IMR-90 (cell line): ENCODE data around the gene PCAT6. TPM values are rescaled to one million over a fixed set of nuclear protein-coding genes. Genes with fewer than 3 reads are reported as not detected.

Experiments
- ATAC-seq: fragments of 200-7000 bp; cut with Tn5 transposase; 2 replicates; pipeline ENCODE4 v1.9.1; 2020; ENCODE audit warnings: low read depth, mild to moderate bottlenecking, moderate library complexity
- BruUV-seq: library from RNA; stranded (reverse); fragments of 400-500 nt; replicated peaks from 2 replicates; lab custom pipeline; 2021; lab: Mats Ljungman, UMichigan
- CTCF ChIA-PET: fragments of 300-600 bp; formaldehyde crosslinking; extraction: SDS; loops from one replicate; lab custom pipeline; 2021; ENCODE audit warnings: antibody characterized with exemption; lab: Yijun Ruan, JAX
- POLR2A ChIA-PET: fragments of 300-600 bp; sonication (Branson Sonifier 250); formaldehyde crosslinking; loops from one replicate; lab custom pipeline; 2022; ENCODE audit warnings: antibody characterized with exemption; ENCODE audit not compliant: unreplicated experiment; lab: Charles Lee
- DNase-seq: peaks from one replicate; pipeline ENCODE4 v3.0.0; 2013
- H2AFZ ChIP-seq: replicated peaks from 2 replicates; pipeline ENCODE3; 2013; ENCODE audit warnings: low read length, mild to moderate bottlenecking; ENCODE audit not compliant: poor library complexity
- H2AK5ac ChIP-seq: 2 replicates; pipeline ENCODE4 v1.6.1; 2013; ENCODE audit warnings: low read depth, low read length, inconsistent platforms
- H2AK9ac ChIP-seq: replicated peaks from 2 replicates; pipeline ENCODE3; 2013; ENCODE audit warnings: mild to moderate bottlenecking, low read depth, low read length, moderate library complexity; ENCODE audit not compliant: poor library complexity
- H2BK120ac ChIP-seq: 2 replicates; pipeline ENCODE4 v1.6.1; 2013; ENCODE audit warnings: low read depth, low read length, inconsistent platforms
- H2BK15ac ChIP-seq: 3 replicates; pipeline ENCODE4 v1.6.1; 2013; ENCODE audit warnings: low read depth, low read length, inconsistent platforms
- H2BK20ac ChIP-seq: 2 replicates; pipeline ENCODE4 v1.6.1; 2013; ENCODE audit warnings: low read depth, mild to moderate bottlenecking, inconsistent platforms, low read length, moderate library complexity
- H2BK5ac ChIP-seq: 2 replicates; pipeline ENCODE4 v1.6.1; 2013; ENCODE audit warnings: mild to moderate bottlenecking, low read depth, low read length, inconsistent platforms; ENCODE audit not compliant: poor library complexity, severe bottlenecking
- H3K14ac ChIP-seq: replicated peaks from 2 replicates; pipeline ENCODE4 v1.6.1; 2013; ENCODE audit warnings: low read depth, low read length, inconsistent platforms
- H3K18ac ChIP-seq: 2 replicates; pipeline ENCODE4 v1.6.1; 2013; ENCODE audit warnings: low read depth, low read length, control low read depth
- H3K23ac ChIP-seq: 2 replicates; pipeline ENCODE4 v1.6.1; 2013; ENCODE audit warnings: low read depth, low read length, inconsistent platforms
- H3K27ac ChIP-seq: 2 replicates; pipeline ENCODE4 v1.5.1; 2013; ENCODE audit warnings: mild to moderate bottlenecking, control low read depth, low read length; ENCODE audit not compliant: insufficient read depth
- H3K27me3 ChIP-seq: 2 replicates; pipeline ENCODE4 v1.6.1; 2013; ENCODE audit warnings: low read length; ENCODE audit not compliant: control insufficient read depth, insufficient read depth
- H3K36me3 ChIP-seq: 2 replicates; pipeline ENCODE4 v1.6.1; 2013; ENCODE audit warnings: low read length, mixed read lengths; ENCODE audit not compliant: control insufficient read depth, insufficient read depth
- H3K4ac ChIP-seq: 2 replicates; pipeline ENCODE4 v1.6.1; 2013; ENCODE audit warnings: low read depth, low read length, inconsistent platforms
- H3K4me1 ChIP-seq: 2 replicates; pipeline ENCODE4 v1.6.1; 2013; ENCODE audit warnings: low read length, mixed read lengths; ENCODE audit not compliant: control insufficient read depth, insufficient read depth
- H3K4me2 ChIP-seq: 2 replicates; pipeline ENCODE4 v1.6.1; 2013; ENCODE audit warnings: low read depth, mild to moderate bottlenecking, control low read depth, low read length, moderate library complexity
- H3K4me3 ChIP-seq: 2 replicates; pipeline ENCODE4 v1.5.1; 2013; ENCODE audit warnings: low read depth, mild to moderate bottlenecking, control low read depth, low read length, moderate library complexity; ENCODE audit not compliant: insufficient read depth
- H3K56ac ChIP-seq: 2 replicates; pipeline ENCODE4 v1.6.1; 2013; ENCODE audit warnings: low read length, inconsistent platforms; ENCODE audit not compliant: insufficient read depth; ENCODE audit errors: extremely low read depth
- H3K79me1 ChIP-seq, 2 experiments: 2 replicates each; pipeline ENCODE4 v1.6.1; 2013; ENCODE audit warnings: low read length in 2 of 2, inconsistent platforms in 1 of 2, low read depth in 1 of 2
- H3K9ac ChIP-seq: 2 replicates; pipeline ENCODE4 v1.6.1; 2013; ENCODE audit warnings: low read depth, low read length, control low read depth
- H3K9me1 ChIP-seq: 2 replicates; pipeline ENCODE4 v1.6.1; 2013; ENCODE audit warnings: low read length, inconsistent platforms; ENCODE audit not compliant: insufficient read depth
- H3K9me3 ChIP-seq: 2 replicates; pipeline ENCODE4 v1.6.1; 2013; ENCODE audit warnings: low read length; ENCODE audit not compliant: control insufficient read depth, insufficient read depth
- H4K20me1 ChIP-seq: 2 replicates; pipeline ENCODE4 v1.6.1; 2013; ENCODE audit warnings: low read length, inconsistent platforms; ENCODE audit not compliant: insufficient read depth
- H4K5ac ChIP-seq: 2 replicates; pipeline ENCODE4 v1.6.1; 2013; ENCODE audit warnings: mild to moderate bottlenecking, low read depth, low read length, control low read depth
- H4K8ac ChIP-seq, 2 experiments: 2 replicates each; pipeline ENCODE4 v1.6.1; 2013; ENCODE audit warnings: low read depth in 2 of 2, low read length in 2 of 2, control low read depth in 1 of 2, inconsistent platforms in 1 of 2
- H4K91ac ChIP-seq: 2 replicates; pipeline ENCODE4 v1.6.1; 2013; ENCODE audit warnings: low read depth, low read length, inconsistent platforms; ENCODE audit not compliant: insufficient read depth
- WGBS, 2 experiments: methylation state at CpG; one replicate each; pipeline versions ENCODE4 v1.1.5 to v1.1.7; 2013; ENCODE audit warnings: missing lambda C conversion rate in 2 of 2; ENCODE audit not compliant: insufficient read length in 1 of 2; ENCODE audit errors: extremely low coverage in 2 of 2; 5-methylcytosine and 5-hydroxymethylcytosine counted together
- dilution Hi-C: fragments of 300-500 bp; cut with HindIII; formaldehyde crosslinking; loops from one replicate; pipeline ENCODE4 v1.14.3; 2018; ENCODE audit warnings: low sequenced_read_pairs; ENCODE audit not compliant: unreplicated experiment
- in situ Hi-C: fragments of 300-500 bp; cut with MboI; formaldehyde crosslinking; loops from 3 replicates; pipeline ENCODE4 v1.14.3; 2019; ENCODE audit warnings: low sequenced_read_pairs, inconsistent platforms, mixed read lengths
- intact Hi-C: fragments of 100-400 bp; cut with micrococcal nuclease; formaldehyde crosslinking; loops from 2 replicates; pipeline ENCODE4 v1.10.0; 2022
- polyA plus RNA-seq, 3 experiments: library from polyadenylated mRNA; depleted of rRNA; stranded (reverse); fragments of >200 nt; gene quantifications; 2 replicates each; pipeline ENCODE4 v1.2.3, GENCODE V29; 2012; ENCODE audit warnings: low replicate concordance in 1 of 3
- total RNA-seq: library from RNA; depleted of rRNA; stranded (reverse); fragments of >200 nt; gene quantifications from 2 replicates; pipeline ENCODE4 v1.2.3, GENCODE V29; 2012
- TF ChIP-seq, protein P1 (sequence below): conservative IDR thresholded peaks from 2 replicates; pipeline ENCODE4 v1.5.1; 2012; ENCODE audit warnings: mild to moderate bottlenecking, low read depth, low read length, improper control_type of control experiment

PCAT6 gene
- total and polyA plus RNA-seq, 2 of the 4 experiments (the other 2 are of a cell fraction): 5.8 TPM; not detected in 1

DNA sequence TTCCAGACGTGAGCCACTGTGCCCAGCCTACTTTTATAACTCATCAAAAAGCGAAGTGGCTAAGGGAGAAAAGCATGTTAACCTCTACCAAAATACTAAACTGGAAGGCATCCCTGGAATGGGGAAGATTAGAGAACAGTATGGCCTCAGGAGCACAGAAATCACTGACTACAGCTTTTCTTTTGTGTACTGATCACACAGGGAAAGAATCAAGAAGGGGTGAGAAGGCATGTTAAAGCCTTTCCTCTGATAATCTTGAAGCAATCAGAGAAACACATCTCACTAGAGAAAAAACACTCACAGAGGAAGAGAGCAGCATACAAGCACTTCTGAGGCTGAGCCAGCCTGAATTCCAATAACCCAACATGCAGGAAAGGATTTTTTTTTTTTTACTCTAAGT is 10.7 kb downstream of the PCAT6 start:
- Histone ChIP-seq H2AK9ac (no peak overlapping the region), H3K79me1 (no peaks in the 10 kb centered on the region), H4K5ac (peak overlapping the region; percentile 39; the same call in 1 of the 2 replicates), H3K18ac (peak overlapping the region; percentile 63; the same call in 1 of the 2 replicates), H2BK20ac (peak overlapping the region; percentile 72; the same call in 1 of the 2 replicates), H3K56ac (no peak overlapping the region), H4K91ac (peak overlapping the region; percentile 8; the same call in 1 of the 2 replicates), H3K23ac (peak overlapping the region; percentile 12; the same call in 1 of the 2 replicates), H3K4ac (no peak overlapping the region), H3K36me3 (no peaks in the 10 kb centered on the region), H3K9ac (no peak overlapping the region; the same call in 1 of the 2 replicates), H2AK5ac (no peak overlapping the region), H4K20me1 (no peaks in the 10 kb centered on the region), H4K8ac (peak overlapping the region; percentile 4 to 73; a peak in 3 of 4 replicates), H2BK15ac (no peak overlapping the region), H2BK5ac (peak overlapping the region; percentile 74), H2AFZ (no peak overlapping the region), H3K4me3 (no peak overlapping the region), H3K27me3 (peaks cover 31% of the 10 kb centered on the region), H3K9me1 (no peaks in the 10 kb centered on the region), H2BK120ac (peak overlapping the region; percentile 63), H3K9me3 (no peaks in the 10 kb centered on the region), H3K14ac (0 out of 2 replicates have a peak overlapping the region, but pooled peaks have one; percentile 13), H3K4me2 (peak overlapping the region; percentile 31; the same call in 1 of the 2 replicates), H3K4me1 (no peaks in the 10 kb centered on the region), H3K27ac (no peak overlapping the region)
- dilution Hi-C loops: no loop called here
- TF ChIP-seq, protein P1, sequence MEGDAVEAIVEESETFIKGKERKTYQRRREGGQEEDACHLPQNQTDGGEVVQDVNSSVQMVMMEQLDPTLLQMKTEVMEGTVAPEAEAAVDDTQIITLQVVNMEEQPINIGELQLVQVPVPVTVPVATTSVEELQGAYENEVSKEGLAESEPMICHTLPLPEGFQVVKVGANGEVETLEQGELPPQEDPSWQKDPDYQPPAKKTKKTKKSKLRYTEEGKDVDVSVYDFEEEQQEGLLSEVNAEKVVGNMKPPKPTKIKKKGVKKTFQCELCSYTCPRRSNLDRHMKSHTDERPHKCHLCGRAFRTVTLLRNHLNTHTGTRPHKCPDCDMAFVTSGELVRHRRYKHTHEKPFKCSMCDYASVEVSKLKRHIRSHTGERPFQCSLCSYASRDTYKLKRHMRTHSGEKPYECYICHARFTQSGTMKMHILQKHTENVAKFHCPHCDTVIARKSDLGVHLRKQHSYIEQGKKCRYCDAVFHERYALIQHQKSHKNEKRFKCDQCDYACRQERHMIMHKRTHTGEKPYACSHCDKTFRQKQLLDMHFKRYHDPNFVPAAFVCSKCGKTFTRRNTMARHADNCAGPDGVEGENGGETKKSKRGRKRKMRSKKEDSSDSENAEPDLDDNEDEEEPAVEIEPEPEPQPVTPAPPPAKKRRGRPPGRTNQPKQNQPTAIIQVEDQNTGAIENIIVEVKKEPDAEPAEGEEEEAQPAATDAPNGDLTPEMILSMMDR: no peak
- intact Hi-C loops: no loop called here
- ChIA-PET CTCF (no interaction called here), POLR2A (no interaction called here)
- ATAC-seq (peak; percentile 91), DNase-seq (peak; percentile 58)
- WGBS, 2 experiments: no CpG with 5 or more reads among the region's 2 CpGs
- BruUV-seq: no TSS peak
- in situ Hi-C loops: no loop called here
